Measurements from ENCODE around the gene MDN1. TPM values are rescaled to one million over a fixed set of nuclear protein-coding genes. Genes with fewer than 3 reads are reported as not detected.
"Not testable (repeated sequence)": the region's sequence is repeated elsewhere in the genome, so short reads cannot be mapped to it uniquely, and the experiment has no call there.

MDN1 gene
- total and polyA plus RNA-seq, 5 donors, result 15.4 to 29.6 (median 24.0) TPM

DNA sequence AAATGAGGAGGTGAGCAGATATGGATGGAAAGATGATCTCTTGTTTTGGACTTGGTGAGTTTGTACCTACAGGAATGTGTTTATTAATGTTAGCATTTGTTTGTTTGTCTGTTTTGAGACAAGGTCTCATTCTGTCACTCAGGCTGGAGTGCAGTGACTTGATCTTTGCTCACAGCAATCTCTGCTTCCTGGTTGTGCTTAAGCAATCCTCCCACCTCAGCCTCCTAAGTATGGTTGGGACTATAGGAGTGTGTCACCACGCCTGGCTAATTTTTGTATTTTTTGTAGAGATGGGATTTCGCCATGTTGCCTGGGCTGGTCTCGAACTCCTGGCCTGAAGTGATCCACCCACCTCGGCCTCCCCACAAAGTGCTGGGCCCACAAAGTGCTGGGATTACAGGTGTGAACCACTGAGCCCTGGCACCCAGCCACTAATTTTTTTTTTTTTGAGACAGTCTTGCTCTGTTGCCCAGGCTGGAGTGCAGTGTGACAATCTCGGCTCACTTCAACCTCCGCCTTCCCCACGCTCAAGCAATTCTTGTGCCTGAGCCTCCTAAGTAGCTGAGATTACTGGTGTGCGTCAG is 17.1 kb upstream of the MDN1 start:
- no peak for ATAC-seq
- 96% methylated on average over 8 of the region's 8 CpGs for WGBS
- H3K4me3 ChIP-seq (ENCODE audit: low read length), result no peak overlapping the region
- intact Hi-C loops (cut with DNase I), result no loop called here
- no peak overlapping the region for H3K27ac ChIP-seq (ENCODE audit: low read length)
- peaks cover 4% of the 10 kb centered on the region for H3K4me1 ChIP-seq (ENCODE audit: control insufficient read depth, insufficient read depth, low read length)
- H3K27me3 ChIP-seq (ENCODE audit: control insufficient read depth, insufficient read depth), result no peaks in the 10 kb centered on the region
- H3K9me3 ChIP-seq (ENCODE audit: control insufficient read depth, low read length), result no peaks in the 10 kb centered on the region
- no peak for DNase-seq

DNA sequence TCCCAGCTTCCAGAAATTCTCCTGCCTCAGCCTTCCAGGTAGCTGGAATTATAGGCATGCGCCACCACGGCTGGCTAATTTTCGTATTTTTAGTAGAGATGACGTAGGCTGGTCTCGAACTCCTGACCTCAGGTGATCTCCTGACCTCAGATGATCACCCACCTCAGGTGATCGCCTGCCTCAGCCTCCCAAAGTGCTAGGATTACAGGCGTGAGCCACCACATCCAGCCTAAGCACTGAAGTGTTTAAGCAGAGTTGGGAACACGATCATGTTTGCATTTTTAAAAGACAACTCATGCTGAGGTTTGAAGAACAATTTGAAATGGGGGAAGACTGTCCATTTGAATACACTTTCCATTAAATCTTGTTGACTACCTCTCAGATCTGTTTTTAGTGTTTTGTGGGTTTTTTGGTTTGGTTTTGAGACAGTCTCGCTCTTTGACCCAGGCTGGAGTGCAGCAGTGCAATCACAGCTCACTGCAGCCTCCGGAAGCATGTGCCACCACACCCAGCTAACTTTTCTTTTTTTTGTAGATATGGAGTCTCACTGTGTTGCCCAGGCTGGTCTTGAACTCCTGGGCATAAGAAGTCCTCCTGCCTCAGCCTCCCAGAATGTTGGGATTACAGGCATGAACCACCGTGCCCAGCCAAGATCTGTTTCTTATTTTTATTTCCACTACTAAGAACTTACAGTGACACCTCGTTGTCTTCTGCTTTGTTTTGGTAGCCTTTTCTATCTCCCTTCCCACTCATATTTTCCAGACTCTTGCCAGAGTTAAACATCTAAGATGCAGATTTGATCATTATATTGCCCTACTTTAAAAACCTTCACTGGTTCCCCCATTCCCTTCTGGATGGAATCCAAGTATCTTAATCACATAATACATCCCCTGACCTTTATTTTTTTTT is 15.5 kb upstream of the MDN1 start:
- no peaks in the 10 kb centered on the region for H3K27me3 ChIP-seq (ENCODE audit: control insufficient read depth, insufficient read depth)
- DNase-seq, result no peak
- no peak overlapping the region for H3K27ac ChIP-seq (ENCODE audit: low read length)
- intact Hi-C loops (cut with DNase I), result no loop called here
- no peak overlapping the region for H3K4me3 ChIP-seq (ENCODE audit: low read length)
- H3K9me3 ChIP-seq (ENCODE audit: control insufficient read depth, low read length), result no peaks in the 10 kb centered on the region
- peak in 1 of 2 donors; percentile 61 for ATAC-seq
- H3K4me1 ChIP-seq (ENCODE audit: control insufficient read depth, insufficient read depth, low read length), result no peaks in the 10 kb centered on the region
- WGBS, result 87% methylated on average over 12 of the region's 12 CpGs

DNA sequence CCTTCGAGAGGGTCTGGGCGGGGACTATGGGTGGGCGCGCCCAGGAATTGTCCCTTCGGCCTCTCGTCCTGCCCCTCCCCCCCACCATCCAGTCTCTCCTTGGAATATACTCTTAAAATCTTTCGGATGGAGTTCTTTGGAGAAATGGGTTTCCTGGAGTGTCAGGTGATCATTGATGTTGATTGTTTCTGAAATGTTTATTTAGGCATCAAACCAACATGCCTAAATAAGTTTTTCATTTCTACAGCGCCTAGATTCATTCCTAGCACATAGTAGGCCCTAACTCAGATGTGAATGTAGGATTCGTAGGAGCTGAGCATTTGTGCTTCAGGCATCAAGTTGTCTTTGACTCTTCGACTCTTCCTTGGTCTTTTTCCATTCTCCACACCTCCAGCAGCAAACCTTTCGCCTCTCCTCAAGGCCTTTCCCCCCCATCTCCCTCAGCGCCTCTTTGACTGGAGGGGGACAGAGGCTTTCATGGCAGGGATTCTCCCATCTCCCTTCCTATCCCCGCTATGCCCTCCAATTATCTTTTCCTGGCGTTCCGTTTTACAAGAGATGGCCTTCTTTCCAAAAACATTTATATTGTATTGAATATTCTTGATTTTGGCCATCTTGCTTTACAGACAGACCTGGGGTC is 10.7 kb upstream of the MDN1 start:
- no peaks in the 10 kb centered on the region for H3K4me1 ChIP-seq (ENCODE audit: control insufficient read depth, insufficient read depth, low read length)
- intact Hi-C loops (cut with DNase I), result no loop called here
- WGBS, result 7% methylated on average over 15 of the region's 15 CpGs
- no peaks in the 10 kb centered on the region for H3K9me3 ChIP-seq (ENCODE audit: control insufficient read depth, low read length)
- no peaks in the 10 kb centered on the region for H3K27me3 ChIP-seq (ENCODE audit: control insufficient read depth, insufficient read depth)
- ATAC-seq (no peak), DNase-seq (no peak)
- peak overlapping the region; percentile 75 for H3K4me3 ChIP-seq (ENCODE audit: low read length)
- H3K27ac ChIP-seq (ENCODE audit: low read length), result peak overlapping the region; percentile 50

DNA sequence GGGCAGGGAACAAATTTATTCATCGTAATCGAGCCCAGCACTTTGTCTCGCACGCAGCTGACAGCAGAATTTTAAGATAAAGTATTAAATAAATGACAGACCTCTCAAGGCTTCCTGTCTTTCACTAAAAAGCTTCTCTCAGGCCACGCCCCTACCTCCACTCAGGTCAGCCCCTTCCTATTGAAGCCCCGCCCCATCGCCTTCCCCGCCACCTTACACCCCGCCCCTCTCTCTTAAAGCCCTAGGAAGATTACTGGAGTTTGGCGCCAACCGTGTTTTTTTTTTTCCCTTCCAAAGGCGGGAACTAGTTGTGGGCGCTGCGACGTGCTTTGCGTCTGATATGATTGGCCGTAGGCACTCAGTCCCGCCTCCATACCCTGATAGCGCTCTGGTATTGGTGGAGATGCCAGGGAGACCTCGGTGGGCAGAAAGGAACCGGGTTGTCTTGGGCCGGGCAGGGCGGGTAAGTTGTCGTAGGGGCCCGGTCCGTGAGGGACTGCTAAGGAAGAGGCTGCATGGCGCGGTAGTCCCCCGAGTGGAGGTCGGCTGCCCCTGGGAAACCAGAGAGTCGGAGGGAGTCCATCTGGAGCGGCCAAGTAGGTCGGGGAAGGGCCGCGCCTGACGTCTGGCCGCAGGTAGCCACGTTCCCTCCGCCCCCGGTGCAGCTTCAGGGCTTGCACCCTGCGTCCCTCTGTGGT is 10.0 kb upstream of the MDN1 start, which contains the start of gene CASP8AP2:
Gene CASP8AP2, plus strand, starts transcription at position 409 of the 698 bp plus-strand sequence.
- H3K4me3 ChIP-seq (ENCODE audit: low read length), result peak within 1 kb of the TSS; percentile 99
- DNase-seq (peak; percentile 94 to 97 (median 96)), ATAC-seq (peak; percentile 99)
- peak within 1 kb of the TSS; percentile 99 for H3K27ac ChIP-seq (ENCODE audit: low read length)
- H3K27me3 ChIP-seq (ENCODE audit: control insufficient read depth, insufficient read depth), result no peaks in the 10 kb centered on the region
- intact Hi-C loops (cut with DNase I), result no loop called here
- H3K9me3 ChIP-seq (ENCODE audit: control insufficient read depth, low read length), result no peaks in the 10 kb centered on the region
- under 1% methylated on average over 41 of the region's 41 CpGs for WGBS
- H3K4me1 ChIP-seq (ENCODE audit: control insufficient read depth, insufficient read depth, low read length), result no peaks in the 10 kb centered on the region

DNA sequence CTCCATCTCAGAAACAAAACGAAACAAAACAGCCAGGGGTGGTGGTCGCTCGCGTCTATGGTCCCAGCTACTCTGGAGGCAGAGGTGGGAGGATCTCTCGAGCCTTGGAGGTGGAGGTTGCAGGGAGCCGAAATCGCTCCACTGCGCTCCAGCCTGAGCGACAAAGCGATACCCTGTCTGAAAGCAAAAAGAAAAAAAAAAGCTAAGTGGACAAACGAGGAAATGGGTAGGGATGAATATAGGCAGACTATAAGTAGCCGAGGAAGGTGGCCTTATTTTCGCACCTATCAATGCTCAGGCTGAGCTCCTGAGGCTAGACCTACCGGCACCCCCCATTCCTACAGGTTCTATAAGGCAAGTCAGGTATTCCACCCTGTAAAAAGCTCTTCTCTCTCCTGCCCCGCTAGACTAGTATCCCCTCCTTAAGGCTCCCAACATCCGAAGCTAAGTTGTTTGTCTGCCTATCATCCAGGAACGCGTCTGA is 9.4 kb upstream of the MDN1 start:
- 7% methylated on average over 18 of the region's 18 CpGs for WGBS
- Histone ChIP-seq H3K27me3 (ENCODE audit: control insufficient read depth, insufficient read depth) (no peaks in the 10 kb centered on the region), H3K27ac (ENCODE audit: low read length) (peak overlapping the region; percentile 99), H3K9me3 (ENCODE audit: control insufficient read depth, low read length) (no peaks in the 10 kb centered on the region), H3K4me1 (ENCODE audit: control insufficient read depth, insufficient read depth, low read length) (no peaks in the 10 kb centered on the region), H3K4me3 (ENCODE audit: low read length) (peak overlapping the region; percentile 99)
- intact Hi-C loops (cut with DNase I), result no loop called here
- peak; percentile 11 to 31 for ATAC-seq
- no peak for DNase-seq

DNA sequence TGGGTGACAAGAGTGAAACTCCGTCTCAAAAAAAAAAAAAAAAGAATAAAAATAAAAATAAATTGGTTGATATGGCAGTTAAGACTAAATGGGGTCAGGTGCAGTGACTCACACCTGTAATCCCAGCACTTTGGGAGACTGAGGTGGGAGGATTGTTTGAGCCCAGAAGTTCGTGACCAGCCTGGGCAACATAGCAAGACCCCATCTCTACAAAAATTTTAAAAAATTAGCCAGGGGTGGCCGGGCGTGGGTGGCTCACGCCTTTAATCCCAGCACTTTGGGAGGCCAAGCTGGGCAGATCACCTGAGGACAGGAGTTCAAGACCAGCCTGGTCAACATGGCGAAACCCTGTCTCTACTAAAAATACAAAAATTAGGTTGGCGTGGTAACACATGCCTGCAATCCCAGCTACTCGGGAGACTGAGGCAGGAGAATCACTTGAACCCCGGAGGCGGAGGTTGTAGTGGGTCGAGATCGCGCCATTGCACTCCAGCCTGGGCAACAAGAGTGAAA is 8.9 kb upstream of the MDN1 start:
- intact Hi-C loops (cut with DNase I); ATAC-seq; H3K4me1 ChIP-seq (ENCODE audit: control insufficient read depth, insufficient read depth, low read length); H3K9me3 ChIP-seq (ENCODE audit: control insufficient read depth, low read length); H3K27ac ChIP-seq (ENCODE audit: low read length); H3K27me3 ChIP-seq (ENCODE audit: control insufficient read depth, insufficient read depth); DNase-seq: not testable (repeated sequence)
- peak overlapping the region; percentile 99 for H3K4me3 ChIP-seq (ENCODE audit: low read length)
- 70% methylated on average over 13 of the region's 13 CpGs for WGBS

DNA sequence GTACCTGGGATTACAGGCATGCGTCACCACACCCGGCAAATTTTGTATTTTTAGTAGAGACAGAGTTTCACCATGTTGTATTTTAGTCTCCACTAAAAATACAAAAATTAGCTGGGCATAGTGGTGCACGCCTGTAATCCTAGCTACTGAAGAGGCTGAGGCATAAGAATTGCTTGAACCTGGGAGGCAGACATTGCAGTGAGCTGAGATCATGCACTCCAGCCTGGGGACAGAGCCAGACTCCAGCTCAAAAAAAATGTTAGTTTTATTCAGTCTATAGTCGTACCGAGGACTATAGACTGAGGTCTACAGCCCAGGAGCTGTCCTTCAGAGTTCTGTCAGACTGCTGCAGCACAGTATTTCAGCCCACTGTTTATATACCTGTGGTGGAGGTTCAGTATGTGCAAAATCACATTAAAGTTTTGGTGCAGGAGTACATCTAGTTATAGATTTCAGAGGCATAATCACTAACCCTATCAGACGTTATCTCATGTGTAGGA is 6.5 kb upstream of the MDN1 start:
- no peaks in the 10 kb centered on the region for H3K9me3 ChIP-seq (ENCODE audit: control insufficient read depth, low read length)
- H3K27ac ChIP-seq (ENCODE audit: low read length), result no peak overlapping the region
- no peaks in the 10 kb centered on the region for H3K4me1 ChIP-seq (ENCODE audit: control insufficient read depth, insufficient read depth, low read length)
- ATAC-seq (no peak), DNase-seq (no peak)
- no peaks in the 10 kb centered on the region for H3K27me3 ChIP-seq (ENCODE audit: control insufficient read depth, insufficient read depth)
- intact Hi-C loops (cut with DNase I), result no loop called here
- WGBS, result 66% methylated on average over 6 of the region's 6 CpGs
- no peak overlapping the region for H3K4me3 ChIP-seq (ENCODE audit: low read length)

DNA sequence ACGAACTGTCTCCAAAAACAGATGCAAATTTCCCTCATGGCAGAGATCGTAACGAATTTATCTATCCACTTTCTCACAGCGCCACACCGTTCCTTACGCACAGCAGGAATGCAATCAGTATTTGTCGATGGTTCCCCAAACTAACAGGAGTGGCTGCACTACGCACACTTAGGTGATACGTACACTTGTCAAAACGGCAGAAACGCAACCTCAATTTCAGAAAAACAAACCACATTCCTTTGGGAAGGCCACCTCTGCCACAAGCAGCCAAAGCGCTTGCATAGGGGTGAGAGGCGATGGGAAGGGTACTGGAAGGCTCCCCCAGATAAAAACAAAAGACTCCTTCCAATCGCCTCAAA is 638 bp downstream of the MDN1 start:
- Histone ChIP-seq H3K27ac (ENCODE audit: low read length) (peak overlapping the region; percentile 76), H3K4me1 (ENCODE audit: control insufficient read depth, insufficient read depth, low read length) (peaks cover 5% of the 10 kb centered on the region), H3K4me3 (ENCODE audit: low read length) (peak overlapping the region; percentile 60), H3K9me3 (ENCODE audit: control insufficient read depth, low read length) (no peaks in the 10 kb centered on the region), H3K27me3 (ENCODE audit: control insufficient read depth, insufficient read depth) (no peaks in the 10 kb centered on the region)
- under 1% methylated on average over 14 of the region's 14 CpGs for WGBS
- no peak for DNase-seq
- intact Hi-C loops (cut with DNase I), result no loop called here
- peak; percentile 15 to 17 for ATAC-seq

DNA sequence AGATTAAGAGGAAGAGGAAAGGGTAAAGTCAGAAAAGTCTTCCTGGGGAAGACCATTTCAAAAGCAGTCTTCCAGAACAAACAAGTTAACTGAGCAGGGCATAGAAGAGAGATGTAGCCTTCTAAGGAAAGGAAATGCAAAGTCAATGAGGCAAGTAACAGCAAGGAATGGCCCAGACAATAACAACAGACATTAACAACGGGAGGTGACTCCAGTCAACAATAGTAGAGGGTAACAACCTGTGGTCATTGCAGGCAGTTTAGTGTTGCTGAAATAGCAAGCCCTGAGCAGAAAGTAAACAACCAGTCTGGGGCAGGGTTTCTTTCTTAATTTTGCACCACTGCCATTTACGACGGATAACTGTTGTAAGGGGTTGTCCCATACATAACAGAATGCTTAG is 2.1 kb downstream of the MDN1 start:
- Histone ChIP-seq H3K4me1 (ENCODE audit: control insufficient read depth, insufficient read depth, low read length) (peaks cover 5% of the 10 kb centered on the region), H3K27ac (ENCODE audit: low read length) (no peak overlapping the region), H3K27me3 (ENCODE audit: control insufficient read depth, insufficient read depth) (no peaks in the 10 kb centered on the region), H3K4me3 (ENCODE audit: low read length) (no peak overlapping the region), H3K9me3 (ENCODE audit: control insufficient read depth, low read length) (no peaks in the 10 kb centered on the region)
- DNase-seq (no peak), ATAC-seq (no peak)
- intact Hi-C loops (cut with DNase I), result no loop called here
- 61% methylated on average over 3 of the region's 3 CpGs for WGBS

DNA sequence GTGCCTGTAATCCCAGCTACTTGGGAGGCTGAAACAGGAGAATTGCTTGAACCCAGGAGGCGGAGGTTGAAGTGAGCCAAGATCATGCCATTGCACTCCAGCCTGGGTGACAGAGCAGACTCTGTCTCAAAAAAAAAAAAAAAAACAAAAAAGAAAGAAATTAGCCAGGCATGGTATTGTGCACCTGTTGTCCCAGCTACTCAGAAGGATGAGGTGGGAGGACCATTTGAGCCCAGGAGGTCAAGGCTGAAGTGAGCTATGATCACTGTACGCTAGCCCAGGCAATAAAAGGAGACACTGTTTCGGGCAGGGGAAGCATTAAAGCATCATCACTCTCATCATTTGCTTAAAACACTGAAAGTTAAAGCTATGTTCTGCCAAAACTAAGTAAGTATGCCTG is 6.2 kb downstream of the MDN1 start:
- H3K9me3 ChIP-seq (ENCODE audit: control insufficient read depth, low read length); H3K4me1 ChIP-seq (ENCODE audit: control insufficient read depth, insufficient read depth, low read length); H3K4me3 ChIP-seq (ENCODE audit: low read length); ATAC-seq; DNase-seq; H3K27me3 ChIP-seq (ENCODE audit: control insufficient read depth, insufficient read depth); intact Hi-C loops (cut with DNase I); H3K27ac ChIP-seq (ENCODE audit: low read length): not testable (repeated sequence)
- 98% methylated on average over 3 of the region's 3 CpGs for WGBS

All from right cardiac atrium (tissue), 5 donors.